Measurements from ENCODE around the gene TOGARAM2.

Gene TOGARAM2

GRCh38 chr2:29023188-29023587 lies 42.1 kb downstream of the TOGARAM2 start:
- no peak for DNase-seq

GRCh38 chr2:29024882-29025430 lies 43.9 kb downstream of the TOGARAM2 start:
- no peak for DNase-seq

GRCh38 chr2:29025711-29026110 lies 44.6 kb downstream of the TOGARAM2 start:
- no peak for DNase-seq

DNA sequence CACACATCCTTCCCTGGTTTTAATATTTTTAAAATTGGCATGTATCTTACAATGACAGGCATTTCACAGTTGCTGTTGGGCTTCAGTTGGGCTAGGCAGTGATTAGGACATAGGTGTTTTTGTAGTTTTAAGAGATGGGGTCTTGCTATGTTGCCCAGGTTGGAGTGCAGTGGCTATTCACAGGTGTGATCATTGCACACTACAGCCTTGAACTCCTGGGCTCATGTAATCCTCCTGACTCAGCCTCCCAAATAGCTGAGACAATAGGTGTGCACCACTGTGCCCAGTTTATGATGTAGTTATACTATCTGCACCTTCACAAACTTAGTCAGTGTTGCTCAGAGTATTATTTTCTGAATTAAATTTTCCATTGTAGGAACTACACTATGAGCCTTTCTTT lies 49.9 kb downstream of the TOGARAM2 start:
- no peak for DNase-seq

- DNase-seq: no peak
Measured at GRCh38 chr2:29032189-29032588, 51.1 kb downstream of the TOGARAM2 start.

DNA sequence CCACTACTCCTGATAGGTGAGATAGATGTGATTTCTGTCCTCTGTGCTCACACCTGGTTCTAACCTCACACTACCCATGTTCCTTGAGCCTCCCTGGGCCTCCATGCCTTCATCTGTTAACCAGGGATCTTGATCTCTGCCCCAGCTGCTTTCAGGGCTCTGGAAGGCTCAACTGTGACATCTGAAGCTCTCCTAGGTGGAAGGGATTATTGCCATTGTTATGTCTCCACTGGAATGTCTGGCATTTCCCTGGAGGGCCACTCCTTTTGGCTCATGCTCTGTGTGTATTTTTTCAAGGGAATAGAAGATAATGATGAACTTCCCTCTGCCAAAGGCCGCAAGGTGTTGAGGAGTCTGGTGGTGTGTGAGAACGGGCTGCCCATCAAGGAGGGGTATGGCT lies 52.1 kb downstream of the TOGARAM2 start:
- no peak for DNase-seq

GRCh38 chr2:29033656-29034055 lies 52.6 kb downstream of the TOGARAM2 start:
- DNase-seq: no peak

DNA sequence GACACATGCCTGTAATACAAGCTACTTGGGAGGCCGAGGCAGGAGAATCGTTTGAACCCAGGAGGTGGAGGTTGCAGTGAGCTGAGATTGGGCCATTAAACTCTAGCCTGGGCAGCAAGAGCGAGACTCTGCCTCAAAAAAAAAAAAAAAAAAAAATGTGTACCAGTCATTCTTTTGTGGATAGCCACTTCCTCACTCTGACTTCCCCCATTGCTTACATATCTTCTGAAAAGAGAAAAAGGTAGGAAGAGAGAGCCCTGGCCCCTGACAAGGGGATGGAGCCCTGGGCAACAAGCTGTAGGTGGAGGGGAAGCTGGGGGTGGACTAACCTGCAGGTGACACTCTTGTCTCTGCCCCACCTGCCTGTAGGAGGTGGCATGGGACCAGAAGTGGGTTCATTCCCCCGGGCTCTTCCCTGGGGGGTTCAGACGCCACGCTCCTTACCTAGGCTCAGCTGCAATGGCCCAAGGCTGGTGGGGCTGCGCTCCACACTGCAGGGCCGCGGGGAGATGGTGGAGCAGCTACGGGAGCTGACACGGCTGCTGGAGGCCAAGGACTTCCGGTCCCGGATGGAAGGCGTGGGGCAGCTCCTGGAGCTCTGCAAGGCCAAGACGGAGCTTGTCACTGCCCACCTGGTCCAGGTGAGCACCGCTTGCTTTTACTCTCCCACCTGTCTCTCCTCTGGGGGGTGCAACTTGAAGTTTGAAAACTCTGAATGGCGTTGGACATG lies 54.1 kb downstream of the TOGARAM2 start:
- DNase-seq: no peak

GRCh38 chr2:29039718-29040480 lies 58.8 kb downstream of the TOGARAM2 start:
- no peak for DNase-seq

DNA sequence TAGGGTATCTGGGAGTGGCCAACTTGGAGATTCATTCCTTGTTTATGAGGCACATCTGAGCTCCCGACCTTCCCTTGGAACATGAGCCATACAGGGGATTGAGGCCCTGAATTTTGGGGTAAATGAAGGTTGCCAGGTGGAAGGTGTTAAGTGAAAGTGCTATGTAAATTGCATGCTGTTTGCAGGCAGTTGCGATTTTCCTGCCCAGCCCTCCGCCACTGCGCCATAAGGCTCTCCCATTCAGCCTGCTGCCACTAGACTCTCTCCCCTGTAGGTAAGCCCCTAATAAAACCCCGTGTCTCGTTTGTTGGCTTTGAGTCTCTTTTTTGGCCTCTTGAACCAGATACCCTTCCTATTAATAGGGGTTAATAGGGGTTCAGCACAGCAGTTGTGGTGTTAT lies 59.5 kb downstream of the TOGARAM2 start:
- DNase-seq: no peak

DNA sequence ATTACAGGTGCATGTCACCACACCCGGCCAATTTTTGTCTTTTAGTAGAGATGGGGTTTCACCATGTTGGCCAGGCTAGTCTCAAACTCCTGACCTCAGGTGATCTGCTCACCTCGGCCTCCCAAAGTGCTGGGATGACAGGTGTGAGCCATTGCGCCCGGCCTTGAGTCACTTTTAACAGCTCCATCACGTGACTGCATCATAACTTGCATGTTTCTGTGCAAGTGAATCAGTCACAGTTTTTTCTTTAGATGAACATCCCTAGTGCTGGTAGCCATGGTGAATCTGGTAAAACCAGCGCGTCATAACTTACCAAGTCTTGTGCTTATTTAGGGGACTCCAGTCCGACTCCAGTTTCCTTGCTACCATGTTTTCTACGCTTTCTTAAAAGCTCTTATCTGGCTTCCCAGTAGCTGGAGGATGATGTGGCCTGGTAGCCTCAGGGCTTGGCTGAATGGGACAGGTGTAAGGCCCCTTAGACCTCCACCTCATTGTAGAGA lies 60.1 kb downstream of the TOGARAM2 start:
- DNase-seq: no peak

GRCh38 chr2:29042561-29043075 lies 61.5 kb downstream of the TOGARAM2 start:
- no peak for DNase-seq

GRCh38 chr2:29044459-29044858 lies 63.4 kb downstream of the TOGARAM2 start:
- DNase-seq: no peak

- no peak for DNase-seq
Measured at GRCh38 chr2:29046321-29046720, 65.2 kb downstream of the TOGARAM2 start.

GRCh38 chr2:29047083-29047845 lies 66.2 kb downstream of the TOGARAM2 start:
- DNase-seq: no peak

DNA sequence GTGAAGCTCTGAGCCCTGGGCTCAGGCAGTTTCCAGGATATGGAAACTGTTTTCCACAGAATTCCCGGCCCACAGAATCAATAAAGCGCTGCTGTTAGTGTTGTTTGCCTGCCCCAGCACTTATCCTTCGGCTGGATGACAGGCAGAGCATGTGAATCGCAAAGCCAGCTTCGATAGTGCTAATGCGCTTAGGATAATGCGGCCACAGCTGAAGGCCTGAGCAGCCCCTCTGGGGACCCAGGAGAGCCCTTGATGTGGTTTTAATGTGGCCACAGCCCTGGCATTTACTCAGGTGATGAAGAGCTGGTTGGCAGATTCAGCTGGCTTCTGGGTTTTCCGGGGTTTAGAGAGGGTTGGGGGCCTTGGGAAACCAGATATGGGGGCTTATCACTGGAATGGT lies 69.5 kb downstream of the TOGARAM2 start:
- no peak for DNase-seq

DNA sequence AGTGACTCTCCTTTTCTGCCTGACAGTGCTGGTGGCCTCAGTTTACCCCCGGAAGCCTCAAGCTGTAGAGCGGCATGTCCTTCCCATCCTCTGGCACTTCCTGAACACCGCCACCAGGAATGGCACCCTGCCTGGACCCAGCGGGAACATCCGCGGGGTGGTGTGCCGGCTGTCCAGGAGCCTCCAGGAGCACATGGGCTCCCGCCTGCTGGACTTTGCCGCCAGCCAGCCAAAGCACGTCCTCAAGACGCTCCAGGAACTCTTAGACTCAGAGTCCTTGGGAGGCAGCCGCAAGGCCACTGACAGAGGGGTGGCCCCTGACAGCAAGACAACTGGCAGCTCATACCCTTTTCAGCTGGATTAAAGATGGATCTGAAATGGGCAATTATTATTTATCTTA lies 70.6 kb downstream of the TOGARAM2 start:
- DNase-seq: no peak

DNA sequence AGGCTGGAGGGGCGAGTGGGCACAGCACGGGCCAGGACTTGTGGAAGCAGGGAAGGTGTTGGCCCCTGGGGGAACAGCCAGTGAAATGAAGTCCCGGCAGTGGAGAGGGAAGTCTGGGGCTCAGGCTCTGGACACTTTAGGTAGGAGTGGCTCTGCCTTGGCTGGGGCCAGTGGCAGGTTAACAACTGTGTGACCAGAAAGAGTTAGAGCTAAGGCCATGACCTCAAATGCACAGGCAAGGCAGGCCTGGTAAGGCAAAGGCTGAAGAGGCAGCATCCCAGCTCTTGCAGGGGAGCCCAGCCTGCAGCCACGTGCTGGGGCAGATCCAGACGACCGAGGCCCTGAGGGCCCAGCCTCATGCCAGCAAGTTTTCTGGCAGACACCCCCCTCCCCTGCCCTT lies 71.7 kb downstream of the TOGARAM2 start:
- no peak for DNase-seq

GRCh38 chr2:29053223-29053622 lies 72.1 kb downstream of the TOGARAM2 start:
- DNase-seq: no peak

GRCh38 chr2:29053670-29054400 lies 72.7 kb downstream of the TOGARAM2 start:
- no peak for DNase-seq

- no peak for DNase-seq
Measured at GRCh38 chr2:29054430-29054829, 73.3 kb downstream of the TOGARAM2 start.

DNA sequence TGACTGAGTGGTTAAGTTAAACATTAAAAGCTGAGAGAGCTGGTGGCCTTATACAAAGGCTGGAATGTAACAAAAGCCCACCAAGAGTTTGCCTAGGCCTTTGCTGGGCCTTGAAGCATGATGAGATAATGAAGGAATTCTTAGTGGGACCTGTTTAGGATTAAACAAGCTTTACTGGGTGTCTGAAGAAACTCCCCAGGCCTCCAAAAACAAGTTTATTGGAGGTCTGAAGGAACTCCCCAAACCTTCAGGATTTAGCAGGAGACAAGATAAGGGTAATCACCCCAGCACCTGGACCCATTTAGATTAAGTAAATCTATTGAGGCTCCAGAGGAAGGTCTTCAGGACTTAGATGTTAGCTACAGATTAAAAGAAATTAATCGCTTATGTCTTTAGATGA lies 74.5 kb downstream of the TOGARAM2 start:
- no peak for DNase-seq
